Measurements from ENCODE around the gene CLDN5. TPM values are rescaled to one million over a fixed set of nuclear protein-coding genes. Genes with fewer than 3 reads are reported as not detected.

CLDN5 gene
- polyA plus RNA-seq, 6 donors from 2014 or later, result 0.31 to 2.4 (median 2.0) TPM; not detected in 1

DNA sequence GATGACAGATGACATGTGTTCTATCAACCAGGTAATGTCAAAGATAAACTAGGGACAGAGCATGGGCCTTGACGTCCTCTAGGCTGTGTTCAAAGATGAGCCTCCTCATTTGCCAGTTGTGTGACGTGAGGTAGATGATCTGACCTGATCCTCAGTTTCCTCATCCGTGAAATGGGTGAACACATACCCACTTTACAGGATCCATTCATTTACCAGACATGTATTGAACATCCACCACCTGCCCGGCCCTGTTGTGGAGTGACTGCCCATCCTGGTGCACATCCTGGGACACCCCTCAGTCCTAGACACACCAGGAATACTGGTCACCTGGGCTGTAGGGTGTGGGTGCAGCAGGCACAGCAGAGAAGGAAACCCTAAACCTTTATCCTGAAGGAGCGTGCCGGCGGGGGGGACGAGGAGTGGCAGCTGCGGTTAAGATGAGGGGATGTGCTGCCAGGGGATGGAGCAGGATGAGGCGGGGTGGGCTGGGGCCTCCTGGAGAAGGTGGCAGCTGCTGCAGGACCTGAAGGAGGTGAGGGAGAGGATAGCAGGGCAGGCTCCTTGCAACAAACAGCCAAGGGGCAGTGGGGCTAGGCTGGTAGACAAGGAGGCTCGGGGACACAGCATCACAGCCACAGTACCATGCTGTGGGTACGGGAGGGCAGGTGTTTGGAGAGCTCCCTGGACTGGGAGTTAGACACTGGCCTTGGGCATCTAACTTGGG is 8.4 kb downstream of the CLDN5 start:
- no peak for DNase-seq
- Mint-ChIP-seq H3K27me3 (no peaks in the 10 kb centered on the region), H3K27ac (peak overlapping the region in 1 of 6 donors; percentile 62)

DNA sequence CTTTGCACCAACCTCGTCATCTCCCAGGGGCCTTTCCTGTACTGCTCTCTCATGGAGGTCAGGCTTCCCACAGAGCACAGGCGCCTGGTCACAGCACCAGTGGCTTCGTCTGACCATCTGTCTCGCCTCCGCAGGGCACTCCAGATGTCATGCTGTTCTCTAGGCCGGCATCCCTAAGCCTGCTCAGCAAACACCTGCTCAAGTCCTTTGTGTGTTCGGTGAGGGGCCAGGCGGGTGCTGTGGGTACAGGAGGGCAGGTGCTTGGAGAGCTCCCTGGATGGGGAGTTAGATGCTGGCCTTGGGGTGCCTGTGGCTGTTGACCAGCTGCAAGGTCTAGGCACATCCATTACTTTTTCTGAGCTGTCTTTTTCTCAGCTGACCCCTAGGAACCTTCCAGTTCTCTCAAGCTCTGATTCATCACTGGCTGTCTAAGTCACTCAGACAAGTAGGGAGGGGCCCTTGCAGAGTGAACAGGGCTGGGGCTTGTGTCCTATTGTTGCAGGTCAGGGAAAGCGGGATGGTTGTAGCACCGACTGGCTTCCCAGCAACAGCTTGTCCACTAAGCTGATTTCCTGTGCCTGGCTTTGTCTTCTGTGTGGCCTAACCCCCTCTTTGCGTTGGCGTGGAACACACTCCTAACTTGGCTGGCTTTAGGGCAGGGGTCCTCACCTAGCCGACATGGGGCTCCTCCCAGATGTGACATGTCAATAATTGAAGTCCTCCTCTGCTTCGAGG is 9.2 kb downstream of the CLDN5 start:
- ATAC-seq (ENCODE audit: low read depth in 2 of 2), result no peak
- H3K4me1 Mint-ChIP-seq, result no peaks in the 10 kb centered on the region
- H3K9me3 Mint-ChIP-seq, result peaks cover 0 to 10% (median 4%) of the 10 kb centered on the region in 7 donors
- DNase-seq, result no peak
- H3K36me3 Mint-ChIP-seq, result peaks cover 0 to 7% of the 10 kb centered on the region in 2 donors
- H3K27ac Mint-ChIP-seq, result no peak overlapping the region
- no peak overlapping the region for H3K4me3 Mint-ChIP-seq
- H3K27me3 Mint-ChIP-seq, result no peaks in the 10 kb centered on the region

More for the DNA sequence above, 8.4 kb downstream of the CLDN5 start:
- Mint-ChIP-seq H3K36me3 (peaks cover 0 to 7% of the 10 kb centered on the region in 2 donors), H3K4me3 (no peak overlapping the region), H3K4me1 (no peaks in the 10 kb centered on the region), H3K9me3 (peaks cover 0 to 10% (median 4%) of the 10 kb centered on the region in 7 donors)
- ATAC-seq (ENCODE audit: low read depth in 2 of 2), result no peak

GRCh38 chr22:19513823-19514222 is 10.4 kb downstream of the CLDN5 start:
- Mint-ChIP-seq H3K9me3 (peaks cover 0 to 10% (median 4%) of the 10 kb centered on the region in 7 donors), H3K27me3 (no peaks in the 10 kb centered on the region), H3K4me3 (no peak overlapping the region), H3K36me3 (peaks cover 0 to 7% of the 10 kb centered on the region in 2 donors), H3K27ac (no peak overlapping the region), H3K4me1 (no peaks in the 10 kb centered on the region)
- ATAC-seq (ENCODE audit: low read depth in 2 of 2) (no peak), DNase-seq (no peak)

DNA sequence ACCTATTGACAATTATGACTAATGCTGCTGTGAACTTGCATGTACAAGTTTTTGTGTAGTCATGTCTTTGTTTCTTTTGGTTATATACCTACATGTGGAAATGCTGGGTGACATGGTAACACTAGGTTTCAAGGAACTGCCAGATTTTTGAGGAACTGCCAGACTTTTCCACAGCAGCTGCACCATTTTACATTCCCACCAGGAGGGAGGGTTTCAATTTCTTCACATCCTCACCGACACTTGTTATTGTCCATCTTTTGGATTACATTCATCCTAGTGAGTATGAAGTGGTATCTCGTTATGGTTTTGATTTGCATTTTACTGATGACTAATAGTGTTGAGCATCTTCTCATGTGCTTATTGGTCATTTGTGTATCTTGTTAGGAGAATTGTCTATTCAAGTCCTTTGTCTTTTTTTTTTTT is 13.3 kb downstream of the CLDN5 start:
- Mint-ChIP-seq H3K36me3 (peaks cover 0 to 7% of the 10 kb centered on the region in 2 donors), H3K4me3 (no peak overlapping the region), H3K27ac (no peak overlapping the region), H3K27me3 (no peaks in the 10 kb centered on the region), H3K4me1 (peaks cover under 1 to 3% (median 2%) of the 10 kb centered on the region in 3 donors), H3K9me3 (peaks cover 0 to 10% (median 4%) of the 10 kb centered on the region in 7 donors)
- no peak for DNase-seq
- ATAC-seq (ENCODE audit: low read depth in 2 of 2), result no peak

DNA sequence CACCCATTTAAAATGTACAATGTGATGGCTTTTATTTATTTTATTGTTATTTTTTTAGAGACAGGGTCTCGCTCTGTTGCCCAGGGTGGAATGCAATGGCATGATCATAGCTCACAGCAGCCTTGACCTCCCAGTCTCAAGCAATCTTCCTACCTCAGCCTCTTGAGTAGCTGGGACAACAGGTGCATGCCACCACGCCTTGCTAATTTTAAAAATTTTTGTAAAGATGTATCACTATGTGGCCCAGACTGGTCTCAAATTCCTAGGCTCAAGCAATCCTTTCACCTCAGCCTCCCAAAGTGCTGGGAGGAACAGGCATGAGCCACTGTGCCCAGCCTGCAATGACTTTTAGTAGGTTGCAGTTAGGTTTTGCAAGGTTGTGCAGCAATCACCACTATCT is 14.3 kb downstream of the CLDN5 start:
- DNase-seq (no peak), ATAC-seq (ENCODE audit: low read depth in 2 of 2) (no peak)
- H3K27ac Mint-ChIP-seq, result no peak overlapping the region
- peaks cover 9 to 12% (median 10%) of the 10 kb centered on the region in 3 donors for H3K4me1 Mint-ChIP-seq
- H3K27me3 Mint-ChIP-seq, result no peaks in the 10 kb centered on the region
- H3K36me3 Mint-ChIP-seq, result peaks cover 0 to 7% of the 10 kb centered on the region in 2 donors
- H3K9me3 Mint-ChIP-seq, result peaks cover 0 to 10% (median 4%) of the 10 kb centered on the region in 7 donors
- H3K4me3 Mint-ChIP-seq, result no peak overlapping the region

DNA sequence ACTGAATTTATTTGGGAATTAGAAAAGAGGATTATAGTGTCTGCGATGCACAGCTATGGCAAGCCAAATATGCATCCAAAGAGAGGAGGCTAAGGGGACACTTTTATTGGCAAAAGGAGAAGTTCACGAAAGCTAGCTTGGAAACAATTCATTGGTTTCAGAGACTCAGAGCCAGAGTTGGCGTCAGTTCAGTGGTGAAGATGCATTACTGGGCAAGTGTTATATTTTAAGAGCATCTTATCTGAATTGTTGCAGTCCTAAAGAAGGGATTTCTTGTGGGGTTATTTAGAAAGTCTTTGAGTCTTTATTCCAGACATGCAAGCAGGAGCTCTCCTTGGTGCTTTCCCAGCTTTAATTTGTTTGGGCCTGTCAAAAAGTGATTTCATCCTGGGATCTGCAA is 15.0 kb downstream of the CLDN5 start:
- no peaks in the 10 kb centered on the region for H3K27me3 Mint-ChIP-seq
- peaks cover 9 to 12% (median 11%) of the 10 kb centered on the region in 3 donors for H3K4me1 Mint-ChIP-seq
- no peak for DNase-seq
- no peak overlapping the region for H3K4me3 Mint-ChIP-seq
- H3K36me3 Mint-ChIP-seq, result peaks cover 0 to 7% of the 10 kb centered on the region in 2 donors
- no peak overlapping the region for H3K27ac Mint-ChIP-seq
- no peak for ATAC-seq (ENCODE audit: low read depth in 2 of 2)
- peaks cover 0 to 10% (median 4%) of the 10 kb centered on the region in 7 donors for H3K9me3 Mint-ChIP-seq

DNA sequence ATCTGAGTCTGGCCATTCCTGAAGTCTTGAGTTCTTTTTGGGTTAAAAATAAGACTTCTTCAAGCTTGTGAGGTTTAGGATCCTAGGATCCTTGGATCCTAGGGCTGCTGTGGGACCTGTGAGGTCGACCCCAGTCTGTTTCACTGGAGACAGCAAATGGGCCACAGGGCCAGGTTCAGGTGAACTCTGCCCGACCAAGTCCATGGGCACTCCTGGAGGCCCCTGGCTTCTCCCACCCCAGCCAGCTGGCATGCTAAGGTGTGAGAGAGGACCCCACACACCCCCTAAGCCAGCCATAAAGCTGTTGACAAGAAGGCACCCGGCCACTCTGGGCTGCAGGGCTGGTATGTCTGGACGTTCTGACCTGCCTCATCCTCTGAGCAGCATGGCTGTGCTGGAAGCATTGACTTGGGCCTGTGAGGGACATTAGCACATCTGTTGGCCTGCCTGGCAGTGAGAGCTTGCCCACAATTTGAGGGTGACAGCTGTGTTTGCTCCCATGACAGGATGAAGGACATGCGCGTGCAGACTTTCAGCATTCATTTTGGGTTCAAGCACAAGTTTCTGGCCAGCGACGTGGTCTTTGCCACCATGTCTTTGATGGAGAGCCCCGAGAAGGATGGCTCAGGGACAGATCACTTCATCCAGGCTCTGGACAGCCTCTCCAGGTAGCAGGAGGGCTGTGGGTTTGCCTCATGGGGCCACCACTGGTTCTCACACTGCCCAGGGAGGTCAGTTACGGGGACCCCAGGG is 16.0 kb downstream of the CLDN5 start:
- no peak for DNase-seq
- Mint-ChIP-seq H3K9me3 (no peaks in the 10 kb centered on the region), H3K4me3 (no peak overlapping the region), H3K27me3 (no peaks in the 10 kb centered on the region), H3K4me1 (peaks cover 9 to 12% (median 11%) of the 10 kb centered on the region in 3 donors), H3K27ac (peak overlapping the region in 1 of 6 donors; percentile 84), H3K36me3 (no peaks in the 10 kb centered on the region)
- ATAC-seq (ENCODE audit: low read depth in 2 of 2), result no peak

DNA sequence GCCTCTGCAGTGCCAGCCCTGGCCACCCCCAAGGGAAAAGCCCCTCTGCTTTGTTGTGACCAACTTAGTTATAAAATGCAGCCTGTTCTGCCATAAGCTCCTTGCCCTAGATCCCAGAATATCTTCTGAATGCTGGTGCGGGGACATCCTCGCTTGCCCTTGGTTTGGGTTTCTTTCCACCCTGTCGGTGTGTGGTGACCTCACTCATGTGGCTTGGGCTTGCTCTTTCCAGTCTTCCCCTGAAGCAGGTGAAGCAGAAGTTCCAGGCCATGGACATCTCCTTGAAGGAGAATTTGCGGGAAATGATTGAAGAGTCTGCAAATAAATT is 16.7 kb downstream of the CLDN5 start:
- ATAC-seq (ENCODE audit: low read depth in 2 of 2) (no peak), DNase-seq (no peak)
- Mint-ChIP-seq H3K36me3 (no peaks in the 10 kb centered on the region), H3K27me3 (no peaks in the 10 kb centered on the region), H3K4me1 (peaks cover 9 to 12% (median 11%) of the 10 kb centered on the region in 3 donors), H3K9me3 (no peaks in the 10 kb centered on the region), H3K4me3 (no peak overlapping the region), H3K27ac (no peak overlapping the region)

DNA sequence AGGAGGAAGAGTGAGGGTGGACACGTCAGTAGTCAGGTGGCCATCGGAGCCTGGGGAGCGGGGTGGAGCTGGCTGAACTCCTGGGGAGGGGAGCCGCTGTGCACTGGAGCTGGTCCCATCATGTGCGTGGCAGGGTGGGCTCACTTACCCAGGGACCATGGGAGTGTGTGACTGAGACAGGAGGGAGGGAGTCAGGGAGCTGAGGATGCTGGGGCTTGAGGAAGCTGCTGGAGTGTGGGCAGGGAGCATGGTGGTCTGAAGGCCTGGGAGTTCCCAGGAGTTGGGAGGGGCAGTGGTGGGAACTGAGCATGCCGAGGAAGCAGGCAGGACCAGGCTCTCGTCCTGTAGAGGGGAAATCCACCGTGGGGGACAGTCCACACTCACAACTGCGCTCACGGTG is 18.0 kb downstream of the CLDN5 start:
- Mint-ChIP-seq H3K27me3 (no peaks in the 10 kb centered on the region), H3K4me1 (peaks cover 9 to 12% (median 11%) of the 10 kb centered on the region in 3 donors), H3K9me3 (no peaks in the 10 kb centered on the region), H3K36me3 (no peaks in the 10 kb centered on the region), H3K4me3 (peak overlapping the region in 1 of 8 donors; percentile 16), H3K27ac (no peak overlapping the region)
- no peak for DNase-seq
- no peak for ATAC-seq (ENCODE audit: low read depth in 2 of 2)

- ATAC-seq (ENCODE audit: low read depth in 2 of 2), result no peak
- Mint-ChIP-seq H3K27ac (no peak overlapping the region), H3K4me3 (peak overlapping the region in 2 of 8 donors; percentile 16 to 25)
Observed at GRCh38 chr22:19505735-19506126, 18.5 kb downstream of the CLDN5 start.

DNA sequence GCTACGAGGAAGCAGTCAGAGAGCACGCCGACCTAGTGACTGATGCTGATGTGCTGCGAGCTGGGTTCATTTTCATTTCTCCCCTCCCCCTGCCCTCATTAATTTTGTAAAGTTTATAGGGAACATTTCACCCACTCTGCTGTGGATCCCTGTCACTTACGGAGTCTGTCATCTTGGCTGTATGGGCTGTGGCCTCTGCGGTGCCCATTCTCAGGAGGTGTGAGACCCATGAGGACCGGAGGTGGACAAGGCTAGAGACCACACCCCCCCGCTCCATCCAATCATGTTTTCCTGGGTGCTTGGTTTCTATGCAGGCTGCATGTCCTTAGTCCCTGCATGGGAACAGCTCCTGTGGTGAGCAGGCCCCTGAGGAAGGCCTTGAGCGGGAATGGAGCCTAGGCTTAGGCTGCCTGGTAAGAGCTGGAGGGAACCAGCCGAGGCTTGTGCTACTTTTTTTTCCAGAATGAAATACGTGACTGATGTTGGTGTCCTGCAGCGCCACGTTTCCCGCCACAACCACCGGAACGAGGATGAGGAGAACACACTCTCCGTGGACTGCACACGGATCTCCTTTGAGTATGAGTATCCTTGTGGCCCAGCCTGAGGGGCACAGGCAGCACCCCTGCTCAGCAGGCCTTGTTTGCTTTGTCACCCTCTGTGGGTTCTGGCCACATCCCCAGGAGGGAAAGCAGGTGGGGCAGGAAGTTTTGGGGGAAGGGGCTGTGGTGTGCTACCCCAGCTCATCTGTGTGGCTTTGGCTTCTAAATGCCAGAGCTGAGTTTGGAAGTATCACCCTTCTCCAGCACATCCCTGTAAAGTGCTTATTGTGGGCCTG is 19.1 kb downstream of the CLDN5 start:
- Mint-ChIP-seq H3K27me3 (no peaks in the 10 kb centered on the region), H3K4me1 (peaks cover 9 to 12% (median 11%) of the 10 kb centered on the region in 3 donors), H3K4me3 (peak overlapping the region in 1 of 8 donors; percentile 25), H3K36me3 (no peaks in the 10 kb centered on the region), H3K27ac (no peak overlapping the region), H3K9me3 (no peaks in the 10 kb centered on the region)
- no peak for DNase-seq
- ATAC-seq (ENCODE audit: low read depth in 2 of 2), result no peak

More at GRCh38 chr22:19505735-19506126, 18.5 kb downstream of the CLDN5 start:
- Mint-ChIP-seq H3K36me3 (no peaks in the 10 kb centered on the region), H3K9me3 (no peaks in the 10 kb centered on the region), H3K27me3 (no peaks in the 10 kb centered on the region), H3K4me1 (peaks cover 9 to 12% (median 11%) of the 10 kb centered on the region in 3 donors)
- DNase-seq, result no peak

- no peaks in the 10 kb centered on the region for H3K36me3 Mint-ChIP-seq
- no peaks in the 10 kb centered on the region for H3K27me3 Mint-ChIP-seq
- H3K4me1 Mint-ChIP-seq, result peaks cover 9 to 12% (median 11%) of the 10 kb centered on the region in 3 donors
- DNase-seq, result no peak
- no peak for ATAC-seq (ENCODE audit: low read depth in 2 of 2)
- H3K4me3 Mint-ChIP-seq, result no peak overlapping the region
- no peaks in the 10 kb centered on the region for H3K9me3 Mint-ChIP-seq
- peak overlapping the region in 1 of 6 donors; percentile 54 for H3K27ac Mint-ChIP-seq
Observed at GRCh38 chr22:19503869-19504268, 20.3 kb downstream of the CLDN5 start.

- Mint-ChIP-seq H3K27me3 (no peaks in the 10 kb centered on the region), H3K27ac (peak overlapping the region in 1 of 6 donors; percentile 54), H3K9me3 (no peaks in the 10 kb centered on the region), H3K36me3 (no peaks in the 10 kb centered on the region), H3K4me3 (no peak overlapping the region), H3K4me1 (peaks cover 9 to 12% (median 11%) of the 10 kb centered on the region in 3 donors)
- no peak for ATAC-seq (ENCODE audit: low read depth in 2 of 2)
- no peak for DNase-seq
Observed at GRCh38 chr22:19503367-19503766, 20.8 kb downstream of the CLDN5 start.

Data from naive B cell (primary cell).